Measurements from ENCODE around the gene SEPTIN8. TPM values are rescaled to one million over a fixed set of nuclear protein-coding genes. Genes with fewer than 3 reads are reported as not detected.

Gene SEPTIN8
- total RNA-seq, 2 donors from 2014 or later, result 27.5 to 27.7 TPM

DNA sequence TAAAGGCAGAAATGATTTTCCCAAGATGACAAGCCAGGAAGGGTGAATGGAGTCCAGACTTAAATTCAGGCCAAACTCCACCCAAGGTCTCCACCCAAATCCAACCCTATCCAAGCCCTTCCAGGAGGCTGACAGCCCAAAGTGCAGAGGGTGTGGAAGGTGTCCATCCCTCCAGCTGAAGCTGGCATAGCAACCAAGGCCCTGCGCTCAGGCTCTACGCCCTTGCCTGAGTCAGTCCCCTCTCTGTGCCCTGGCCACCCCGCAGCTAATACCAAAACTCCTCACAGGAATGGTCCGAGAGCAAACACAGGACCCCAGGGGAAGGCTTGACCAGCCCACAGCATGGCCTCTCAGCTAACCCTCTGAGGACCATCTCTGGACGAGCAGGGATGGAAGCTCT, 2.1 kb downstream of the SEPTIN8 start:
- ATAC-seq (no peak), DNase-seq (no peak)
- 79 to 88% methylated on average over 5 of the region's 5 CpGs for WGBS, 2 donors
- no peak overlapping the region for H3K4me3 ChIP-seq
- H3K36me3 ChIP-seq (replicated peaks in 1 of 2; ENCODE audit: insufficient read depth in 1 of 2, low read depth in 2 of 2), result no peaks in the 10 kb centered on the region
- H3K27ac ChIP-seq, result no peak overlapping the region
- peaks cover 51% of the 10 kb centered on the region for H3K4me1 ChIP-seq
- no peaks in the 10 kb centered on the region for H3K9me3 ChIP-seq
- intact Hi-C loops (cut with DNase I), result no loop called here
- no peak for TF ChIP-seq POLR2A (IDR thresholded peaks at IDR 0.05)
- TF ChIP-seq, protein P1, sequence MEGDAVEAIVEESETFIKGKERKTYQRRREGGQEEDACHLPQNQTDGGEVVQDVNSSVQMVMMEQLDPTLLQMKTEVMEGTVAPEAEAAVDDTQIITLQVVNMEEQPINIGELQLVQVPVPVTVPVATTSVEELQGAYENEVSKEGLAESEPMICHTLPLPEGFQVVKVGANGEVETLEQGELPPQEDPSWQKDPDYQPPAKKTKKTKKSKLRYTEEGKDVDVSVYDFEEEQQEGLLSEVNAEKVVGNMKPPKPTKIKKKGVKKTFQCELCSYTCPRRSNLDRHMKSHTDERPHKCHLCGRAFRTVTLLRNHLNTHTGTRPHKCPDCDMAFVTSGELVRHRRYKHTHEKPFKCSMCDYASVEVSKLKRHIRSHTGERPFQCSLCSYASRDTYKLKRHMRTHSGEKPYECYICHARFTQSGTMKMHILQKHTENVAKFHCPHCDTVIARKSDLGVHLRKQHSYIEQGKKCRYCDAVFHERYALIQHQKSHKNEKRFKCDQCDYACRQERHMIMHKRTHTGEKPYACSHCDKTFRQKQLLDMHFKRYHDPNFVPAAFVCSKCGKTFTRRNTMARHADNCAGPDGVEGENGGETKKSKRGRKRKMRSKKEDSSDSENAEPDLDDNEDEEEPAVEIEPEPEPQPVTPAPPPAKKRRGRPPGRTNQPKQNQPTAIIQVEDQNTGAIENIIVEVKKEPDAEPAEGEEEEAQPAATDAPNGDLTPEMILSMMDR (IDR thresholded peaks at IDR 0.05), result no peak
- H3K27me3 ChIP-seq, result no peaks in the 10 kb centered on the region

- Histone ChIP-seq H3K27ac (no peak overlapping the region), H3K9me3 (no peaks in the 10 kb centered on the region), H3K27me3 (no peaks in the 10 kb centered on the region), H3K4me1 (peaks cover 51% of the 10 kb centered on the region), H3K36me3 (replicated peaks in 1 of 2; ENCODE audit: insufficient read depth in 1 of 2, low read depth in 2 of 2) (no peaks in the 10 kb centered on the region), H3K4me3 (no peak overlapping the region)
- TF ChIP-seq POLR2A (IDR thresholded peaks at IDR 0.05), result no peak
- TF ChIP-seq, protein P1 (IDR thresholded peaks at IDR 0.05), result no peak
- intact Hi-C loops (cut with DNase I), result no loop called here
- DNase-seq, result no peak
- no peak for ATAC-seq
- 64 to 87% methylated on average over 2 to 3 of the region's 3 CpGs for WGBS, 2 donors
Observed at GRCh38 chr5:132774406-132774805, 2.6 kb downstream of the SEPTIN8 start.

DNA sequence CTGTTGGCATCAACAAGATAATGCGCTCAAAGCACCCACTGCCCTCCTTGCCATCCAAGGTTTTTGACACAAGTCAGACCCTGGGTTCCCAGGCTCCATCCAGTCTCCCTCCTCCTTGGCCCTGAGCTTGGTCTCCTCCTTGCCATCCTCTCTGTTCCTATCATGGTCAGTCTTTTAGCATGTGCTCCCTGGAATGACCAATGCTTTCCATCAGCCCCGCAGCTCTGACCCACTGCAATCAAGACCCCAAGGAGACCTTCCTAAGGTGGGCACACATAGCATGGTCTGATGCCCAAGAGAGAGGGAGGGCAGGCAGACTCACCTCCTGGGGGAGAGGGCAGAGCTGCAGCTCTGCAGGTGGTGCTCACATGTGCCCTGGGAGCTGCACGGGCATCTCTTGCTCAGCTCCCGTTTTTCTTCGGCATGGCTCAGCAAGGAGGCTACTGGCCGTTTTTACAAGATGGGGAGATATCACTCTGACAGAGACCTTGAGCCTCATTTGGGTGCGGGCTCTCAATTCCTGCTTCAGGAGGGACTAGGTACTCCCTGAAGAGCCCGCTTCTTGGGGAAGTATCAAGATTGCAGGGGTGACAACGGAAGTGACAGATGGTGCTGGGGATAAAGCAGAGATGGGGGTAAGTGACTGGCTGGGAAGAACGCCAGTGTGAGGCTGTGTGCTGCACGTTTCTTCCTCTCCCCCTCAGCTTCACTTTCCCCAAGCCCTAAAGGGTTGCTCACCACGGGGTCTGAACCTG, 3.3 kb downstream of the SEPTIN8 start:
- no peak for ATAC-seq
- Histone ChIP-seq H3K36me3 (replicated peaks in 1 of 2; ENCODE audit: insufficient read depth in 1 of 2, low read depth in 2 of 2) (no peaks in the 10 kb centered on the region), H3K4me1 (peaks cover 51% of the 10 kb centered on the region), H3K4me3 (no peak overlapping the region), H3K27ac (no peak overlapping the region), H3K27me3 (no peaks in the 10 kb centered on the region), H3K9me3 (no peaks in the 10 kb centered on the region)
- intact Hi-C loops (cut with DNase I), result no loop called here
- no peak for DNase-seq
- WGBS, 2 donors, result 70 to 82% methylated on average over 9 to 12 of the region's 12 CpGs
- no peak for TF ChIP-seq POLR2A (IDR thresholded peaks at IDR 0.05)
- TF ChIP-seq, protein P1 (IDR thresholded peaks at IDR 0.05), result no peak

DNA sequence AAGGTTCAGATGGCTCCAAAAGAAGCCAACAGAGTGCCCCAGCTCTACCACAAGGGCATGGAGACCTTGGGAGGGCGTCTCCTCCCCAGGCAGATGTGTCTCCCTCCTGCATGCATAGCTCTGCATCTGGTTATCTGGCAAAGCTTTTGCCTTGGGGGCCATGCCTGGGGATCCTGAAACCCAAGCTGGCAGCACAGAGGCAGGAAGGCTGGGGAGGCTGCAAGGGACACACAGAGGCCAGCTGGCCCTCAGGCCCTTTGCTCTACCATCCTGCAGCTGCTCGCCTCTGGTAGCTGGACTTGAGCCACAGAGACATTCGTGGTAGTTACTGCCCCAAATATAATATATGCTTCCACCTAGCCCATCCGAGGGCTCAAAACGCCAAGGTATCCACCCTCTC, 3.9 kb downstream of the SEPTIN8 start:
- no peak overlapping the region for H3K4me3 ChIP-seq
- DNase-seq, result no peak
- intact Hi-C loops (cut with DNase I), result no loop called here
- peaks cover 47% of the 10 kb centered on the region for H3K4me1 ChIP-seq
- no peaks in the 10 kb centered on the region for H3K9me3 ChIP-seq
- H3K36me3 ChIP-seq (replicated peaks in 1 of 2; ENCODE audit: insufficient read depth in 1 of 2, low read depth in 2 of 2), result no peaks in the 10 kb centered on the region
- 82 to 87% methylated on average over 5 of the region's 5 CpGs for WGBS, 2 donors
- no peaks in the 10 kb centered on the region for H3K27me3 ChIP-seq
- no peak for TF ChIP-seq POLR2A (IDR thresholded peaks at IDR 0.05)
- TF ChIP-seq, protein P1 (IDR thresholded peaks at IDR 0.05), result no peak
- no peak for ATAC-seq
- no peak overlapping the region for H3K27ac ChIP-seq
